ENCODE data around the gene SCN3A. TPM values are rescaled to one million over a fixed set of nuclear protein-coding genes. Genes with fewer than 3 reads are reported as not detected.

The SCN3A gene
- total and polyA plus RNA-seq, 11 donors = 0.39 to 2.7 (median 1.1) TPM

DNA sequence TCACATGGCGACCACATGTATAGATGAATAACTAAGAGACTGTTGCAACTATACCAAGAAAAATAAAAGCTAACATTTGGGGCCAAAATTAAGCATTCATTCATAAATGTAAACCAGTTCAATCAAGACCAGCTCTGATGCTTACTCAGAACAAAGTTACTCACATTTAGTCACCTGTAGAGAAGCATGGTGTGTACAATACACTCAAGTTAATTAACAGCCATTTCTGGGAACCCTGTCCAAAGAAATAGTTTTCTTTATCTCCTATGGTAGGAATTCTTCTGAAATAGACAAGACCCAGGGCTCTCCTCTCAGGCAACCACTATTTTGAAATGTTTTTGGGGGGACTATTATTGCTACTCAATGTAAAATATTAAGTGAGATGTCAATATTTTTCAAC lies 1.6 kb downstream of the SCN3A start:
- Histone ChIP-seq H3K27me3 (peaks cover 0 to 3% (median 0%) of the 10 kb centered on the region in 9 donors), H3K36me3 (no peaks in the 10 kb centered on the region), H3K27ac (no peak overlapping the region), H3K9me3 (no peaks in the 10 kb centered on the region), H3K4me3 (no peak overlapping the region), H3K4me1 (no peaks in the 10 kb centered on the region)
- DNase-seq (no peak), ATAC-seq (no peak)
- intact Hi-C loops (cut with DNase I) = loop anchor here in 6 of 10 donors (2.0 to 10.0 kb wide), 5 partner anchors 185 to 467 kb away; no protein-coding TSS in a partner anchor
- WGBS, 4 donors = 93 to 98% (median 97%) methylated on average over 1 of the region's 1 CpG
- TF ChIP-seq CTCF (IDR thresholded peaks at IDR 0.05) (no peak), POLR2A (IDR thresholded peaks at IDR 0.05) (no peak)

DNA sequence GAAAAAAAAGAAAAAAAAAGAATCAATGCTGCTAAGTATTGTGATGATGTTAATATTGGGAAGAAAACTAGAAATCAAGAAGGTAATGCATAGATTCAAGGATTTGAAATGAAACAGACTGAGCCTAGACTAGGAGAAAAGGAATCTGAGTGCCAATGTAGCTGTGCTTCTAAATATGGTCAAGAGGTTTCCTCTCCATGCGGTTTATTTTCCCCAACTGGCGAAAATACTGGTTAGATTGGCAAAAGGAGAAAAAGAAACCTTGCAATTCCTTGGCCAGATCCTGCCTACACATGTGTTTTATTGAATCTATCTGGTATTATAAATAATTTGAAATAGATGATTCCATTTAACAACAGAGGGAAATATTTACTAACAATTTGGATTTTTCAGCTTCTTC lies 5.7 kb downstream of the SCN3A start:
- no peaks in the 10 kb centered on the region for H3K36me3 ChIP-seq
- no peaks in the 10 kb centered on the region for H3K4me1 ChIP-seq
- H3K27me3 ChIP-seq = peaks cover 0 to 3% (median 0%) of the 10 kb centered on the region in 9 donors
- intact Hi-C loops (cut with DNase I) = no loop called here
- TF ChIP-seq POLR2A (IDR thresholded peaks at IDR 0.05) (no peak), CTCF (IDR thresholded peaks at IDR 0.05) (no peak)
- 69 to 83% (median 74%) methylated on average over 2 of the region's 2 CpGs for WGBS, 4 donors
- H3K27ac ChIP-seq = peak overlapping the region in 3 of 12 donors; percentile 3 to 58 (median 47)
- no peaks in the 10 kb centered on the region for H3K9me3 ChIP-seq
- H3K4me3 ChIP-seq = no peak overlapping the region
- DNase-seq (no peak), ATAC-seq (no peak)

- H3K9me3 ChIP-seq = no peaks in the 10 kb centered on the region
- ATAC-seq = no peak
- intact Hi-C loops (cut with DNase I) = no loop called here
- no peaks in the 10 kb centered on the region for H3K4me1 ChIP-seq
- no peak overlapping the region for H3K27ac ChIP-seq
- H3K4me3 ChIP-seq = no peak overlapping the region
- TF ChIP-seq CTCF (IDR thresholded peaks at IDR 0.05) = no peak
- TF ChIP-seq POLR2A (IDR thresholded peaks at IDR 0.05) = no peak
- 94 to 99% (median 97%) methylated on average over 1 of the region's 1 CpG for WGBS, 4 donors
- no peaks in the 10 kb centered on the region for H3K36me3 ChIP-seq
- no peak for DNase-seq
- H3K27me3 ChIP-seq = peaks cover 0 to 3% (median 0%) of the 10 kb centered on the region in 9 donors
Observed at GRCh38 chr2:165197346-165197745, 6.5 kb downstream of the SCN3A start.

GRCh38 chr2:165196411-165196810 lies 7.4 kb downstream of the SCN3A start:
- WGBS, 4 donors = 71 to 78% (median 72%) methylated on average over 4 of the region's 4 CpGs
- ATAC-seq (no peak), DNase-seq (no peak)
- H3K9me3 ChIP-seq = no peaks in the 10 kb centered on the region
- TF ChIP-seq POLR2A (IDR thresholded peaks at IDR 0.05) (no peak), CTCF (IDR thresholded peaks at IDR 0.05) (no peak)
- no peaks in the 10 kb centered on the region for H3K4me1 ChIP-seq
- no peak overlapping the region for H3K27ac ChIP-seq
- H3K4me3 ChIP-seq = no peak overlapping the region
- H3K36me3 ChIP-seq = no peaks in the 10 kb centered on the region
- H3K27me3 ChIP-seq = peaks cover 0 to 3% (median 0%) of the 10 kb centered on the region in 9 donors
- intact Hi-C loops (cut with DNase I) = no loop called here
